Esophagus muscularis mucosa (tissue), 4 donors: Measurements from ENCODE around the gene ABHD8. TPM values are rescaled to one million over a fixed set of nuclear protein-coding genes. Genes with fewer than 3 reads are reported as not detected.

Source experiments
- DNase-seq: peaks from one replicate; pipeline ENCODE4 v3.0.0-alpha.2; 2017; ENCODE audit errors: extremely low spot score
- H3K27ac ChIP-seq, 4 donors: fragments of 200-600 bp; sonication (generic); replicated peaks in 1 of 4; 1 replicate in 3 of 4; 2 replicates in 1 of 4; pipeline ENCODE4 v1.5.1; 2016 to 2019; ENCODE audit warnings: mild to moderate bottlenecking in 1 of 4
- H3K27me3 ChIP-seq, 4 donors: fragments of 200-600 bp; sonication (generic); one replicate each; pipeline versions ENCODE4 v1.5.1 to v1.6.0; 2016 to 2019
- H3K36me3 ChIP-seq, 4 donors: fragments of 200-600 bp; sonication (generic); one replicate each; pipeline ENCODE4 v1.5.1; 2016 to 2019
- H3K4me1 ChIP-seq, 4 donors: fragments of 200-600 bp; sonication (generic); one replicate each; pipeline ENCODE4 v1.5.1; 2016 to 2019
- H3K4me3 ChIP-seq, 4 donors: fragments of 200-600 bp; sonication (generic); 1 replicate in 2 of 4; 2 replicates in 2 of 4; pipeline ENCODE4 v1.5.1; 2016 to 2019; ENCODE audit warnings: mild to moderate bottlenecking in 4 of 4, moderate library complexity in 1 of 4
- H3K9me3 ChIP-seq, 4 donors: fragments of 200-600 bp; sonication (generic); 1 replicate in 3 of 4; 2 replicates in 1 of 4; pipeline ENCODE4 v1.5.1; 2016 to 2019
- EP300 ChIP-seq: sonication (generic); formaldehyde crosslinking; IDR thresholded peaks from one replicate; pipeline ENCODE4 v1.6.1; 2017; ENCODE audit warnings: antibody characterized with exemption
- POLR2A ChIP-seq: fragments of 450-650 bp; IDR thresholded peaks from one replicate; pipeline ENCODE4 v1.6.1; 2017; ENCODE audit warnings: antibody characterized with exemption, moderate library complexity, mild to moderate bottlenecking, low read depth
- POLR2AphosphoS5 ChIP-seq, 2 donors: sonication (generic); formaldehyde crosslinking; IDR thresholded peaks; one replicate each; pipeline ENCODE4 v1.6.1; 2017; ENCODE audit warnings: antibody characterized with exemption in 2 of 2
- WGBS: methylation state at CpG from one replicate; pipeline ENCODE4 v1.1.5; 2018; 5-methylcytosine and 5-hydroxymethylcytosine counted together
- intact Hi-C: fragments of 100-400 bp; cut with DNase I; formaldehyde crosslinking; loops from one replicate; pipeline ENCODE4 v1.15.1; 2023
- total RNA-seq, 4 donors: library from RNA; depleted of rRNA; stranded (reverse); fragments of >200 nt; gene quantifications; one replicate each; pipeline versions ENCODE4 v1.1.0 to v1.2.1, GENCODE V29; 2016
- TF ChIP-seq, protein P1 (sequence below), 3 experiments: fragments of 200-600 bp in 2 of 3; fragments of 450-650 bp in 1 of 3; sonication (generic) in 2 of 3; IDR thresholded peaks; one replicate each; pipeline ENCODE4 v1.5.1; 2017 to 2019; ENCODE audit warnings: antibody characterized with exemption in 3 of 3, mild to moderate bottlenecking in 2 of 3, moderate library complexity in 1 of 3

The ABHD8 gene
- total RNA-seq, 4 donors from 2014 or later: 14.7 to 35.4 (median 28.1) TPM

DNA sequence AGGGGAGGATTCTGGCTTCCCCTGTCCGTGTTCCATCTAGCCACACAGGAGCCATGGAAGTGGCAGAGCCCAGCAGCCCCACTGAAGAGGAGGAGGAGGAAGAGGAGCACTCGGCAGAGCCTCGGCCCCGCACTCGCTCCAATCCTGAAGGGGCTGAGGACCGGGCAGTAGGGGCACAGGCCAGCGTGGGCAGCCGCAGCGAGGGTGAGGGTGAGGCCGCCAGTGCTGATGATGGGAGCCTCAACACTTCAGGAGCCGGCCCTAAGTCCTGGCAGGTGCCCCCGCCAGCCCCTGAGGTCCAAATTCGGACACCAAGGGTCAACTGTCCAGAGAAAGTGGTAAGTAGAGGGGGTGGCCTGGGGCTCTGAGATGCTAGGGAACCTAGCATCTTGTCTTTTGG, 34.5 kb downstream of the ABHD8 start:
- 93% methylated on average over 13 of the region's 13 CpGs for WGBS
- intact Hi-C loops: no loop called here
- no peaks in the 10 kb centered on the region for H3K27me3 ChIP-seq
- no peak for TF ChIP-seq POLR2AphosphoS5 (IDR thresholded peaks at IDR 0.05)
- no peak for TF ChIP-seq EP300
- DNase-seq: no peak
- H3K4me1 ChIP-seq: peaks cover 12 to 17% (median 14%) of the 10 kb centered on the region in 4 donors
- no peak overlapping the region for H3K27ac ChIP-seq
- peaks cover 40 to 53% (median 49%) of the 10 kb centered on the region in 4 donors for H3K36me3 ChIP-seq
- H3K4me3 ChIP-seq: no peak overlapping the region
- H3K9me3 ChIP-seq: no peaks in the 10 kb centered on the region

DNA sequence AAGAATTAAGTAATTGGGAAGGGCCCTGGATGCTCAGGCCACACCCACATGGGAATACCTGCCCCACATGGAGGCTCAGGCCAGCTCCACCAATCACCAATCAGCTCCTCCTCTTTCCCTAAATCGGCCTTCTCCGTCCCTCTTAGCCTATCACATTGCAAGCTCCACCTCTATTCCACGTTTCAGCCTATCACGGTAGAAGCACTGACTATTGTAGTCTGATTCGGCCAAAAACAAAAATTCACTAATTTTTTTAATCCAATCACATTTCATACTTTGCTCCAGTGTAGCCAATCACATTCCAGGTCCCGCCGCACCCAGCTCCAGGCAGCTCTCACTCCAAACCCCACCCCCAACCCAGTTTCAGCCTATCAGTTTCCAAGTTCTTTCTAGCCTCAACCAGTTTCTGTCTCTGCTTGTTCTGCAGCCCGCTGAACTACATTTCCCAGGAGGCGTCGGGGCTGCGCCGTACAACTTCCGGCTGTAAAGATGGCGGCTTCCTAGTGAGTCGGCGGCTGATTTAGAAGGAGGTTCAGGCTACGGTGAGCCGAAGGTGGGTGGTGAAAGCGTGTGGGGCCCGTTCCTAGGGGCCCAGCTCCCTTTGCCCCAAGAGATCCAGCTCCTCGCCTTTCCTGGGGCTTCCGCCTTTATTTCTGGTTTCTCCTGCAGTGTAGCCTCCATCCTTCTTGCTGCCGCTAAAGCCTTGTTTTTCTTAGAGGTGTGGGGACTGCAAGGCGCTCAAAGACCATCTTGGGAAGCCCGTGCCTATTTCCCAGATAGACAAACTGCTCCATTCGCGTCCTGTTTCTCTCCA, 36.0 kb downstream of the ABHD8 start, which contains the start of gene BABAM1:
Gene BABAM1 (plus strand): TSS at position 469 of the 814 bp plus-strand sequence. CDS start 1,364 bp downstream, outside the sequence.
- no peaks in the 10 kb centered on the region for H3K27me3 ChIP-seq
- TF ChIP-seq POLR2AphosphoS5 (IDR thresholded peaks at IDR 0.05) (peak; percentile 79 to 87), POLR2A (no peak), EP300 (no peak)
- TF ChIP-seq, protein P1, sequence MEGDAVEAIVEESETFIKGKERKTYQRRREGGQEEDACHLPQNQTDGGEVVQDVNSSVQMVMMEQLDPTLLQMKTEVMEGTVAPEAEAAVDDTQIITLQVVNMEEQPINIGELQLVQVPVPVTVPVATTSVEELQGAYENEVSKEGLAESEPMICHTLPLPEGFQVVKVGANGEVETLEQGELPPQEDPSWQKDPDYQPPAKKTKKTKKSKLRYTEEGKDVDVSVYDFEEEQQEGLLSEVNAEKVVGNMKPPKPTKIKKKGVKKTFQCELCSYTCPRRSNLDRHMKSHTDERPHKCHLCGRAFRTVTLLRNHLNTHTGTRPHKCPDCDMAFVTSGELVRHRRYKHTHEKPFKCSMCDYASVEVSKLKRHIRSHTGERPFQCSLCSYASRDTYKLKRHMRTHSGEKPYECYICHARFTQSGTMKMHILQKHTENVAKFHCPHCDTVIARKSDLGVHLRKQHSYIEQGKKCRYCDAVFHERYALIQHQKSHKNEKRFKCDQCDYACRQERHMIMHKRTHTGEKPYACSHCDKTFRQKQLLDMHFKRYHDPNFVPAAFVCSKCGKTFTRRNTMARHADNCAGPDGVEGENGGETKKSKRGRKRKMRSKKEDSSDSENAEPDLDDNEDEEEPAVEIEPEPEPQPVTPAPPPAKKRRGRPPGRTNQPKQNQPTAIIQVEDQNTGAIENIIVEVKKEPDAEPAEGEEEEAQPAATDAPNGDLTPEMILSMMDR (IDR thresholded peaks at IDR 0.05): peak in 1 of 3 experiments; percentile 33
- H3K9me3 ChIP-seq: no peaks in the 10 kb centered on the region
- peaks cover 26 to 37% (median 34%) of the 10 kb centered on the region in 4 donors for H3K36me3 ChIP-seq
- DNase-seq: peak; percentile 99
- peaks cover 12 to 17% (median 14%) of the 10 kb centered on the region in 4 donors for H3K4me1 ChIP-seq
- peak within 1 kb of the TSS; percentile 71 to 84 (median 82) for H3K27ac ChIP-seq
- peak within 1 kb of the TSS; percentile 73 to 95 (median 75) for H3K4me3 ChIP-seq
- intact Hi-C loops: no loop called here
- under 1% methylated on average over 27 of the region's 27 CpGs for WGBS

DNA sequence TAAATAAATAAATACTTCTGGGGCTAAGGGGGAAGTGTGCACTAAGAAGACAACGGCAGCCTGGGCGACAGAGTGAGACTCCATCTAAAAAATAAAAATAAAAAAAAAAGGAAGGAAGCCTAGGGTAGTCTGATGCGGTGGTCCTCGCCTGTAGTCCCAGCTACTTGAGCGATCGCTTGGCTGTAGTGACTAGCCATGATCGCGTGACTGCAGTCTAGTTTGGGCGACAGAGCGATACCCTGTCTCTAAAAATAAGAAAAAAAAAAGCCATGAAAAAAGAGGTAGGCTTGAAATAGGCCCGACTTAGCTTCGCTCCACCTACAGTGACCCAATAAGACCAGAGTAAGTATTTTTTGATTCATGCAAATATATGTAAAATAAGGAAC, 36.6 kb downstream of the ABHD8 start:
- no peaks in the 10 kb centered on the region for H3K9me3 ChIP-seq
- H3K4me1 ChIP-seq: peaks cover 12 to 17% (median 14%) of the 10 kb centered on the region in 4 donors
- H3K27ac ChIP-seq: peak overlapping the region; percentile 71 to 84 (median 82)
- no peak for TF ChIP-seq POLR2A
- no peak for TF ChIP-seq POLR2AphosphoS5 (IDR thresholded peaks at IDR 0.05)
- TF ChIP-seq, protein P1 (IDR thresholded peaks at IDR 0.05): no peak
- TF ChIP-seq EP300: no peak
- intact Hi-C loops: no loop called here
- no peak for DNase-seq
- peaks cover 20 to 31% (median 29%) of the 10 kb centered on the region in 4 donors for H3K36me3 ChIP-seq
- WGBS: 68% methylated on average over 12 of the region's 12 CpGs
- H3K27me3 ChIP-seq: no peaks in the 10 kb centered on the region
- H3K4me3 ChIP-seq: peak overlapping the region in 2 of 4 donors; percentile 73 to 95

DNA sequence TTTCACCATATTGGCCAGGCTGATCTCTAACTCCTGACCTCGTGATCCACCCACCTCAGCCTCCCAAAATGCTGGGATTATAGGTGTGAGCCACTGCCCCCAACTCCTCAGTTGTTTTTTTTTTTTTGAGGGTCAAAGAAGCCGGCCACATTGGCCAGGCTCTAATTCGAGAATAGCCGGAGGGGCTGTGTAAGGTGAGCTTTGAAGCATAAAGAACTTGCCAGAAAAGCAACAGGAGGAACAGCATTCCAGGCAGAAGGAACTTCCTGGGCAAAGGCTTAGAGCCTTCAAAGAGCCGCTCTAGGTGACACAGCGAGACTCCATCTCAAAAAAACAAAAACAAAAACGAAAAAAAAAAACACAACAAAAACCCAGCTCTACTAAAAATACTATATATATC, 37.2 kb downstream of the ABHD8 start:
- no peak overlapping the region for H3K4me3 ChIP-seq
- TF ChIP-seq POLR2AphosphoS5 (IDR thresholded peaks at IDR 0.05) (no peak), EP300 (no peak)
- TF ChIP-seq, protein P1 (IDR thresholded peaks at IDR 0.05): no peak
- H3K27me3 ChIP-seq: no peaks in the 10 kb centered on the region
- DNase-seq: no peak
- peaks cover 17 to 26% (median 23%) of the 10 kb centered on the region in 4 donors for H3K36me3 ChIP-seq
- WGBS: 92% methylated on average over 7 of the region's 7 CpGs
- intact Hi-C loops: no loop called here
- H3K27ac ChIP-seq: peak overlapping the region in 2 of 4 donors; percentile 79 to 84
- peaks cover 12 to 17% (median 14%) of the 10 kb centered on the region in 4 donors for H3K4me1 ChIP-seq
- H3K9me3 ChIP-seq: no peaks in the 10 kb centered on the region

DNA sequence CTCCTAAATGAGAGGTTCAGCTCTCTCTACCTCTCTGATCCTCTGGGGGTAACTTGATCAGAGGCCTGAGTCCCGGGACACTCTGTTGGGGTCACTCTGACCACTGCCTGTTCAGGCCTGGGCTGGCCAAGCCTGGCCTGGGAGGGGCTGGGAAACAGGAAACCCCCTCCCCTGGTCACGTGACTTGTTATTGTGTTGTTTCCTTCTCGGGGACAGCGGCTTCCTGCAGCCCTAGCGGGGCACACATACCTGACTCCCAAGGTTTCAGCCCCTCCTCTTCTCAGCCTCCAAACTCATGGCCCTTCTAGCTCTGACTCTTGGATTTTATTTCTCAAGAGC, 38.6 kb downstream of the ABHD8 start, which contains the start of gene USHBP1:
Gene USHBP1 (minus strand): TSS at position 105 of the 339 bp plus-strand sequence. CDS start 446 bp downstream, outside the sequence.
- no peak for DNase-seq
- peaks cover 4 to 14% (median 11%) of the 10 kb centered on the region in 4 donors for H3K36me3 ChIP-seq
- H3K27ac ChIP-seq: peak within 1 kb of the TSS; percentile 42 to 66 (median 54)
- H3K4me1 ChIP-seq: peaks cover 12 to 17% (median 14%) of the 10 kb centered on the region in 4 donors
- 40% methylated on average over 5 of the region's 5 CpGs for WGBS
- TF ChIP-seq EP300 (no peak), POLR2AphosphoS5 (IDR thresholded peaks at IDR 0.05) (peak; percentile 69 to 76)
- TF ChIP-seq, protein P1 (IDR thresholded peaks at IDR 0.05): no peak
- no peaks in the 10 kb centered on the region for H3K27me3 ChIP-seq
- intact Hi-C loops: no loop called here
- H3K9me3 ChIP-seq: peaks cover 0 to 3% (median under 1%) of the 10 kb centered on the region in 4 donors
- H3K4me3 ChIP-seq: peak within 1 kb of the TSS; percentile 23 to 55 (median 43)
